ENCODE results near the gene EMP2.
"Not testable (repeated sequence)": the region's sequence is repeated elsewhere in the genome, so short reads cannot be mapped to it uniquely, and the experiment has no call there.

The EMP2 gene

DNA sequence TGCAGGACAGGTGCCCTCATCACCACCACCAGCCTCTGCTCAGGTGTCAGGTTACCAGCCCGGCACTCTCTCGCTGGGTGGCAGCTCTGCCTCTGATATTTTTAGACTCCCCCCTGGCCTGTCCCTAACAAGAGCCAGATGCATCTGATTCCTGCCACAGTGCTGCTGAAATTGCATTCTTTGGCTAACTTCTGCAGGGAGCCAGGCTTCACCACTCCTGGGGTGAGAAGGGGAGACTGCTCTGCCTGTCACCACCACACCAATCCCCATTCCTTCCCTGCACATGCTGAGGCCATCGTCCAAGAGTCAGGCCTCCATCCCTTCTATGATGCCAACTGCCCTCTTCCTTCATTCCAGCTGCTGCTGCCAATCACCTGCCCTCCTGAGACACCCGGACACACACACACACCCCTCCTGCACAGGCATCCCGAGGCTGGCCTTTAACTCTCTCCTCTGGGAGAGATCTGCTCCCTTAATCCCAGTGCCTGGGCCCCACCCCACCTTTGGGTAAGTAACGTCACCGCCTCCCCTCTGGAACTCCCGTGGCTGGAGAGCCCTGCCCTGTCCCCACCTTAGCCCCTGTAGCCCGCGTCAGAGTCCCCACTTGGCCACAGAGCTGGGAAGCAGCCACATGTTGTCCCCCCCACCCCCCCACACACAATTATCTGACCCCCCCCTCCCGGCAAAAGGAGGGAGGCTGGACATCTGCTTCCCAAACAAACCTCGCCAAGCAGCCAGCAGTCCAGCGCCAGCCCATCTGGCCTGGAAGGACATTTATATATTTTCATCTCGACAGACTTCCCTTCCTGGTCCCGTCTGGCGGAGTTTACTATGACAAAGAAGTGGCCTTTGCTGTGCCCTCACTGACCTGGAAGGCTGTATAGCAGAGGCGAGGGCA, 2.8 kb downstream of the EMP2 start:
- no peak for DNase-seq

GRCh38 chr16:10576390-10577304, 3.8 kb downstream of the EMP2 start:
- DNase-seq = no peak

DNA sequence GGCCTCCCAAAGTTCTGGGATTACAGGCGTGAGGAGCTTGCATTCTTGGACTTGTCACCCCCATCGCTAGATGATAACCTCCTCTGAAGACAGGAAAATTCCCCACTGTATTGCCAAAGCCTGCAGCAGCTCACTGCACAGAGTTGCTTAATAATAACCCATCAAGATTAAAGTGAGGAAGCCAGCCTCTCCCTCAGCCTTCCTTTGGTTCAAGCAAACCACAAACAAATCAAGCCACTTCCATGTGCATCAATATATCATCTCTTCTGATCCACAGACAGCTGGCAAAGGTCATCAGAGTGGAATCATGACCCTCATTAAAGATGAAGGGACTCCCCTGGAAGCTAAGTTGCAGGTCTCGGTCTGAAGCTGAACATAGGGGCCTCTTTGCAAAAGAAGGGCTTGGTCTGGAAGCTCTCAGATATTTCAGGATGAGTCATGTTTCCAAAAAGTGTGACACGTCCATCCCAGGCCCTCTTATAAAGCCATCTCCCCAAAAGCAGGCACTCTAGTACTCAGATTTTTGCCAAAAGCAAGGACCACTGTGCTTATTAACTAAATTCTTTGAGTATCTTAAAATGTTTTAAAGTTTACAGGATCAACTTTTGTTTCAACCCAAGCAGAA, 4.8 kb downstream of the EMP2 start:
- DNase-seq = no peak

- DNase-seq = no peak
Measured at GRCh38 chr16:10572611-10573010, 7.8 kb downstream of the EMP2 start.

DNA sequence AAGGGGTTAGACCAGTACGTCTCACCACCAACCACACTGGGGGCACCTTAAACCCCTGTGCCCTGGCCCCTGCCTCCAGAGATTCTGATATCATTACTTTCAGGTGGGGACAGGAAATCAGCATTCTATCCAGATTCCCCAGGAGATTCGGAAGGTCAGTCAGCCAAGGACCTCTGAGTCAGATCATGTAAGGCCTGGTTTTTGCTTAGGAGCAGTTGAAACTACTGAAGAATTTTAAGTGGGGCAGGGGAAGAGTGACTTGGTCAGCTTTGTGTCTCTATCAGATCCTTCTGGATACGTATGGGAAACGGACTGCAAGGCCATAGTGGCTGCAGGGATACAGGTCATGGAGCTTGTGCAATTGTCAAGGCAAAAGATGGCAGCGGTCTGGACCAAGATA, 9.0 kb downstream of the EMP2 start:
- DNase-seq = no peak

DNA sequence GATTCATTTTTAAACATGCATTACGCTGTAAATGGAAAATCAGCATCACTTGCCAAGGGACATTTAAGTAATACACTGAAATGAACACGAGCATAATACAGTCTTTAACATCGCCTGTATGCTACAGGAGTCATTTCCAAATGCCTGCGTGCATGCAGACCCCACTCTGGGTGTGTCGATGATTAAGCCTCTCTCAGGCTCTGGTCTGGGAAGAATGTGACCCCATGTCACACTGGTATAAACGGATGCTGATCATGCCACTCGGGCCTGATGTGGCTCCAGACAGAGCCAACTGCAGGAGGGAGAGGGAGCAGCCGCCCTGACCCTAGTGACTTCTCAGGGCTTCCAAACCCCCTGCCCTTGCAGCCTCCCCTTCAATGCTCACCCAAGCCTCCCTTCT, 10.8 kb downstream of the EMP2 start:
- DNase-seq = no peak

DNA sequence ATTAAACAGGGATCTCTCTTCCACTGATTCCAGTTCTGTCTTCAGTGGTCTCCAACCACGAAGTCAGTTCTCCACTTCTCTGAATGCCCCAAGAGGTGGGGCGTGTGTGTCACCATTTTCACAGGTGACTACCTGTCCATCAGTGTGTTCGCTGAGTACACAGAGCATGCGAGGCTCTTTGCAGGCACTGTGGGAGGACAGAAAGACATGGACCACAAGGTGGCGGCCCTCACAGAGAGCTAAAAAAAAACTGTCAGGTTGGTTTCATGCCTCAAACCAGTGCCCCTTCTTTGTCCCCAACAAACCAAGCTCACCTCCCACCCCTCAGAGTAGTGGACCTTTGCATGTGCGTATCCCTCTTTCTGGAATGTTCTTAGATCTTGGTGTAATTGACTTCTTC, 13.8 kb downstream of the EMP2 start:
- no peak for DNase-seq

DNA sequence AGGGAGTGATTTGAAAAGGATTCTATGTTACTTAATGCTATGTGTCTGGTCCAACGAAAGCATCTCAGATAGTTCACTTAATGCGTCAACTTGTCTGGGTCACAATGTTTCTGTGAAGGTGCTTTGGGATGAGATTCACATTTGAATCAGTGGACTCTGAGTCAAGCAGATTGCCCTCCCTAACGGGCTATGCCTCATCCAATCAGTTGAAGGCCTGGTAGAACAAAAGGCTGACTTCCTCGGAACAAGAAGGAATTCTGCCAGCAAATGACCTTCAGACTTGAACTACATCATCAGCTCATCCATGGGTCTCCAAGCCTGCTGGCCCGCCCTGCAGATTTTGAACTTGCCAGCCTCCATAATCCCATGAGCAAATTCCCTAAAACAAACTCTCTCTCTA, 15.2 kb downstream of the EMP2 start:
- DNase-seq = no peak

DNA sequence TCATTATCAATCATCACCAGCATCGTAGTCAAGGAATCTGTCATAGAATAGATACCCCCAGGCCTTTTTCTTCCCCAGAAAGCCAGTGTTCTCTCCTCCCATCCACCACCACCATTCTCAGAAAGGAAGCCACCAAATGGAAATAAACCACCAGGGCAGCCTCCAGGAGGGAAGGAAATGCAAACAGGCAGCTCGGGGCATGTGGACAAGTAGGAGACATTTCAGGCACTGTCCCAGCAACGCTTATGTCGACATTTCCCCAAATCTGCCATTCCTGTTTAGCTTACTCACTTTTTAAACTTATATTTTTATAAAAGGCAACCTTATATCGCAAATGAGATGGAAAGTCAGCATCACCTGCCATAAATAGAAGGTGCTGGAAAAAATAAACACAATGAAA, 15.8 kb downstream of the EMP2 start:
- no peak for DNase-seq

DNA sequence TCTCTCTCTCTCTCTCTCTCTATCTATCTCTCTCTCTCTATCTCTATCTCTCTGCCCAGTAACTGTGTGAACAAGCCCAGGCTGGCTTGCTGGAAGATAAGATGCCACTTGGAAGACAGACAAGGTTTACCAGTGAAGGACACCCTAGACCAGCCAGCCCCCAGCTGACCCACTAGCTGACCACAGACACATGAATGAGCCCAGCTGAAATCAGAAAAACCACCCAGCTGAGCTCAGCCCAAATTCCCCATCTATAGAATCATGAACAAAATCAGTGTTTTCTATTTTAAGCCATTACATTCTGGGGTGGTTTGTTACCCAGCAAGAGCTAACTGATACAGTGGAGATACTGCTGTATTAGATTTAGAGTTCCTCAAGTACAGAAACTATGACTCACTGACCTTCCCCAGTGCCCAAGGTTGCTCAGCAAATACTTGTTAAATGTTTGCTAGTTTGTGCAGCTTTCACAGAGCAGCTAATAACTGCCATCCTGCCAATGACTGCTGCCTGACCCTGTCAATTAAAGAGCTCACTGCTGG, 18.0 kb downstream of the EMP2 start:
- no peak for DNase-seq

- DNase-seq = no peak
Measured at GRCh38 chr16:10561425-10561824, 19.0 kb downstream of the EMP2 start.

GRCh38 chr16:10561001-10561400, 19.4 kb downstream of the EMP2 start:
- DNase-seq = no peak

GRCh38 chr16:10559792-10560191, 20.6 kb downstream of the EMP2 start:
- DNase-seq = not testable (repeated sequence)

- DNase-seq = no peak
Measured at GRCh38 chr16:10558746-10559641, 21.4 kb downstream of the EMP2 start.

DNA sequence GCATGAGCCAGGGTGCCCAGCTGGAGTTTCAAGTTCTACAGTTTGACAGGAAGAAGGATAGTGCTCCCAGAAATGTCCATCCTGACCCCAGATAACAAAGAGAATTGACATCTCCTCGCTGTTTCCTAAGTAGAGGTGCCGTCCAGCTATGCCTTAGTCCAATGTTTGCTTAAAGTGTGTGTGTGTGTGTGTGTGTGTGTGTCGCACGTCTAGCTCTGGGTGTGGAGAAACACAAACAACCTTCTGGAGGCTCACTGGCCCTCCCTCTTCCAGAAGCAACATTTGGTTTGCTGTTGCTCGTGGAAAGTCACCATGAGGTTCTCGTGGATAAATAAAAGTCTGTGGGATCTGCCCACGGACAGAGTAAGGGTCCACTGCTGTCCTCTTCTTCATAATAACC, 22.1 kb downstream of the EMP2 start:
- DNase-seq = no peak

DNA sequence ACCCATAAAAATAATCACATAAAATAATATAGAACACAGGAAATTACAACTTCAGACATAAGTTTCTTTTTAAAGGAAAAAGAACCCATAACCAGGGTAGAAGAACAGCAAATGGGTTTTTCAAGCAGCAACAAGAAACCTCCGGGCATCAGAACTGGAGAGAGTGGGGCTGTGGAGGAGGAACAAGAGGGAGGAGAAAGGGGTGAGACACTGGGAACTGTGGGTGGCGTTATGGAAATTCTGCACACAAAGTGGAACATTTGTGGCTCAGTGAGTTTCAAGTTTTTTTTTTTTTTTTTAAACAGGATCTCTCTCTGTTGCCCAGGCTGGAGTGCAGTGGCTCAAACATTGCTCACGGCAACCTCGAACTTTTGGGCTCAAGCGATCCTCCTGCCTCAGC, 22.6 kb downstream of the EMP2 start:
- DNase-seq = no peak

DNA sequence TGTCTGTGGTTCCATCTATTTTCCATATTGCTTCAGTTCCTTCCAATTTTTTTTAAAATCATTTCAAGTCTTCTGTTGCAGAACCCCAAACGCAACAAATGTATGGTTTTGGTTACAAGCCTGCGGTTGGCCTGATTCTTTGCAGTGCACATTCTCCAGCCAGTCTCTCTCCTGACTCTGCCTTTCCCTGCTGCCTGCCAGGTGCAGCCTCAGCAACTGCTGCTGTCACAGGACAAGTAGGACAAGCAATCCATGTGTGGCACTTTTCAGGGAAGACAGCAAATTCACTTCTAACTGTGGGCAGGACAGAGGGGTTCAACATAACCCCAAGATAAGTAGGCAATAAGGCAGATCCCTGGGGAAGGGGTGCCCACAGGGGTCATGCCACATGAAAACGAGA, 24.2 kb downstream of the EMP2 start:
- no peak for DNase-seq

DNA sequence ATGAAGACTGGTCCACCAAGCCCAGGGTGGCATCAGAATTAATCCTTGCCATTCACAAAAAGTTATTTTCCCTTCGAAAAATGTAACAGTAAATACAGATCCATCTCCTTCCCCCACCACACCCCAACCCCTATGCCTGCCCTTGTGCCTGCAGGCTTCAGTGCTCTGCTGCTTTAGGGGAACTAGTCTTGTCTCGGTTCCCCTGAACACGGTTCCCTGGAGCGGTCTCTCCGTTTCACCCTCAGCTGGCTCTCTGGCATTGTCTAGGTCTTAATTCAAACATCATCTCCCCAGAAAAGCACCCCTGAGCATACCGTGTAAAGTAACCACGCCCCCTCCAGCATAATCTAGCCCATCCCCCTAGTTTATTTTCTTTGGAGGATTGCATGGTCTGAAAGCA, 25.8 kb downstream of the EMP2 start:
- DNase-seq = no peak

GRCh38 chr16:10552998-10553491, 27.4 kb downstream of the EMP2 start:
- peak; percentile 68 for DNase-seq

DNA sequence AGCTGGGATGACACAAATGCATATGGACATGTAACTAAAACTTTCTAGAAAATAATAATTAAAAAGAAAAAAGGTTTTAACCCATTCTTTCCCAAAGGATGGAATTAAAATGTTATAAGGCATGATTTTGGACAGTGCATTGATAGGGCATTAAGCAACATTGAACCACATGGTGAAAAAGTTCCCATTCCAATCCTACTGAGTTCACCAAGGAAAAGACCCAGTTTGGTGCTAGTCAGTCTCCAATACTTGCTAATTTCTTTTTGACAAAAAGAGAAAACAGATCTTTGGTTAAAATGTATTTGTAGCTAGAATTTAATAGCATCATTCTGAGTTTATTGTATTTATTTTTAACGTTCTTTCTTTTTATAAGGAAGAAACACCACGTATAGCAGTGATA, 28.1 kb downstream of the EMP2 start:
- DNase-seq = no peak

GRCh38 chr16:10551881-10552280, 28.5 kb downstream of the EMP2 start:
- no peak for DNase-seq

DNA sequence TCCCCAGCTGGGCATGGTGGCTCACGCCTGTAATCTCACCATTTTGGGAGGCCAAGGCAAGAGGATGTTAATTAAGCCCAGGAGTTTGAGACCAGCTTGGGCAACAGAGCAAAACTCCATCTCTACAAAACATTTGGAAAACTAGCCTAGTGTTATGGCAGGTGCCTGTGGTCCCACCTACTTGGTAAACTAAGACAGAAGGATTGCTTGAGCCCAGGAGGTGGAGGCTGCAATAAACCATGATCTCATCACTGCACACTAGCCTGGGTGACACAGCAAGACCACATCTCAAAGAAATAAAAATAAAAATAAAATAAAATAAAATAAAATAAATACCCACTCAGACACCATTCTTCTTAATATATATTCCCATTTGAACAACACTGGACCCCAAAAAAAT, 32.0 kb downstream of the EMP2 start:
- no peak for DNase-seq

Data from CD4-positive, alpha-beta T cell treated with Interleukin-21 for 1 hour (primary cell).